ENCODE results near the gene TRIM32.
"Not testable (repeated sequence)": the region's sequence is repeated elsewhere in the genome, so short reads cannot be mapped to it uniquely, and the experiment has no call there.

Gene TRIM32

DNA sequence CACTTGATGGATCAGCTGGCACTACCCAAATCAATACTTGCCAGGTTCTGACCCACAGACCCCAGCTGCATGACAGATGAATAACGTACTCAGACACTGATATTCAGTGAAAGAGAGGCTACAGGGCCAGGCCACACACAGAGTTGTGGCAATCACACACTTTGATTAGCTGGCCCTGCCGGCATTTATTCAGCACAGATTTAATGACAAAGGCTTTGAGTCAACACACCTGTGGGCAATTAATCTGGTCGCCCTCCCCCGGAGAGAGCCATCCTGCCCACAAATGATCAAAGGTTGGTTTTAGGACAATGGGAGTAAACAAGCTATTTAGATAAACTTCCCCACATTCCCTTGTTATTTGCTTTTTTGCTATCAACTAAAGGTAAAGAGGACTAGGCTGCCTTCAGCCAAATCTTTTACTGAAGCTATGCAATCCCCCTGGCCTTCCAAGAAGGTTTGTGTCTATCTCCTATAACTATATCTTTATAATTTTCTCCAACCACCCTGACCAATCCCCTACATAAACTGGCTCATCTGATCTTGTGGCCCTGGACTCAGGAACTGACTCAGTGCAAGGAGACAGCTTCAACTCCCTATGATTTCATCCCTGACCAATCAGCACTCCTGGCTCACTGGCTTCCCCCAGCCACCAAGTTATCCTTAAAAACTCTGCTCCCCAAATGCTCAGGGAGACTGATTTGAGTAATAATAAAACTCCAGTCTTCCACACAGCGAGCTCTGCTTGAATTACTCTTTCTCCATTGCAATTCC is 12.7 kb upstream of the TRIM32 start:
- no peak for DNase-seq (ENCODE audit: low read depth in 2 of 2)

GRCh38 chr9:116683535-116683934 is 3.6 kb upstream of the TRIM32 start:
- DNase-seq (ENCODE audit: low read depth in 2 of 2), result no peak

DNA sequence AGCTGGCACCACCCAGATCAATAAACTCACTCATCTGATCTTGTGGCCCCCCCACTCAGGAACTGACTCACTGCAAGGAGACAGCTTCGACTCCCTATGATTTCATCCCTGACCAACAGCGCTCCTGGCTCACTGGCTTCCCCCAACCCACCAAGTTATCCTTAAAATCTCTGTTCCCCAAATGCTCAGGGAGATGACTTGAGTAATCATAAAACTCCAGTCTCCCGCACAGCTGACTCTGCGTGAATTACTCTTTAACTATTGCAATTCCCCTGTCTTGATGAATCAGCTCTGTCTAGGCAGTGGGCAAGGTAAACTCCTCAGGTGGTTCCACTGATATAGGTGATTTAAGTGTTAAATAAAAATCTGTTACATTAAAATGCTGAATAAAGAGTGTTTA is 1.9 kb upstream of the TRIM32 start:
- DNase-seq (ENCODE audit: low read depth in 2 of 2), result no peak

- DNase-seq (ENCODE audit: low read depth in 2 of 2), result no peak
Measured at GRCh38 chr9:116686135-116686534, 970 bp upstream of the TRIM32 start.

GRCh38 chr9:116686693-116687073 is 422 bp upstream of the TRIM32 start:
- DNase-seq (ENCODE audit: low read depth in 2 of 2), result no peak

GRCh38 chr9:116687754-116688135 is 640 bp downstream of the TRIM32 start:
- no peak for DNase-seq (ENCODE audit: low read depth in 2 of 2)

- DNase-seq (ENCODE audit: low read depth in 2 of 2), result no peak
Measured at GRCh38 chr9:116688806-116689485, 1.8 kb downstream of the TRIM32 start.

DNA sequence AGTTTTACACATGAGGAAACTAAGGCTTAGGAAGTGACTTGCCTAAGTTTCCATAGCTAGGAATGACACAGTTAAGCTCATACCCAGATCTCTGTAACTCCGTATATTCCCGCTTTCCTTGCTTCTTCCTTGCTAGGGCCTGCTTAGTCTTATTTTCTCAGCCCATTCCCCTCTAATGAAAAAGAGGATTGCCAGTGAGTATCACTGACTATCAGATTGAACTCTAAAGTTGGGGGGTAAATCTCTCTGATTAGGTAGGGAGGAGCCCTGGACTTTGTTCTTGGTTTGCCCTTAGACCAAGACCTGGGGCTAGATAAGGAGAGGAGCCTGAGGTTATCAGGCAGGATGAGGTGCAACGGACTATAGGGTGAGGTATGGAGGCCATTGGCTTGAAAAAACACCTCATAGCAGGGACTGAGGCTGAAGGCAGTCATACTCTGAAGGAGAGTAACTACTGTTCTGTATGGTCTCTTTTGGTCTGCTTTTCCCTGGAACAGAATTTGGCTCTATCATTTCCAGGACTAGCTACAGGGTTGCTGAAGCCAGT is 2.5 kb downstream of the TRIM32 start:
- DNase-seq (ENCODE audit: low read depth in 2 of 2), result no peak

DNA sequence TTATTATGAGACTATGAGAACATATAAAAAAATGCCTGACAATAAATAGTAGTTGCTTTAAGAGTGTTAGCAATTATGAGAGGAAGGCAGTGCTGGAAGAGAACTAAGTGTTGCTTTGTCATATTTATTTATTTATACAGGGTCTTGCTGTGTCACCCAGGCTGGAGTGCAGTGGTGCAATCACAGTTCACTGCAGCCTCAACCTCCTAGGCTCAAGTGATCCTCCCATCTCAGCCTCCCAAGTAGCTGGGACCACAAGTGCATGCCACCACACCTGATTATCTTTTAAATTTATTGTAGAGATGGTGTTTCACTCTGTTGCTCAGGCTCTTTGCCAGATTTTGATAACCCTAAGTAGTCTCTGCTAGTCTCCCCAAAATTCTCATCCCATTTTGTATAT is 3.7 kb downstream of the TRIM32 start:
- DNase-seq (ENCODE audit: low read depth in 2 of 2), result not testable (repeated sequence)

DNA sequence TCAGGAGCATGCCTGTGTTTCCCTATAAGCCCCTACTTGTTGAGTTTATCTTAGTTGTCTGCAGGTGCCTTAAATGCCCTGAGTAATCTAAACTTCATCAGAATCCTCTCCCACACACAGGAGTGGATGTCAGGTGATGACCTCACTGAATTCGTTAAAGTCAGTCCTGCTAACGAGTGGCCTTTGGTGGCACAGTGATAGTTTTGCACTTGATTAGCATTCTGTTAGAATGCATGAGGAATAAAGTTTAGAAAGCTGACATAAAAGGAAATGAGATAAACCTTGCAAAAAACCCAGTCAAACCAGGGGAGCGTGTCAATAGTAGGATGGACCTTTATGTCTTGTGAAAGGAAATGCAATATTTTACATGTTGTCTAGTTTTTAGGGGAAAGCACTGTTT is 4.5 kb downstream of the TRIM32 start:
- no peak for DNase-seq (ENCODE audit: low read depth in 2 of 2)

DNA sequence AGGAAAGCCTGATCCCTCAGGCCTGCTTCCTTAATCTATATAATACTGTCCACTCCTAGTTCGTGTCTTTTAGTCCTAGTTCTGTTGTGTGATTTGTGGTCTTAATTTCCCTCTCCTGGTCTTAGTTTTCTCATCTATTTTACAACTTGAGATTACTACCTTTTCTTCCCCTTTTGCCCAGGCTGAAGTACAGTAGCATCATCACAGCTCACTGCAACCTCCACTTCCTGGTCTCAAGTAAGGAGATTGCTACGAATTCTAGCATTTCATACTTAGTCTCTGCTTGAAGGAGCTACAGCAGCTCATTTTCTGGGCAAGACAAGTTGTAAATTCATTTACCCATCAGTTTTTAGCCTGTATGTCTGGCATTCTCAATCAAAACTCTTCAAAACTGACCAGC is 5.5 kb downstream of the TRIM32 start:
- no peak for DNase-seq (ENCODE audit: low read depth in 2 of 2)

- no peak for DNase-seq (ENCODE audit: low read depth in 2 of 2)
Measured at GRCh38 chr9:116693233-116693731, 6.2 kb downstream of the TRIM32 start.

- DNase-seq (ENCODE audit: low read depth in 2 of 2), result no peak
Measured at GRCh38 chr9:116694785-116695291, 7.7 kb downstream of the TRIM32 start.

DNA sequence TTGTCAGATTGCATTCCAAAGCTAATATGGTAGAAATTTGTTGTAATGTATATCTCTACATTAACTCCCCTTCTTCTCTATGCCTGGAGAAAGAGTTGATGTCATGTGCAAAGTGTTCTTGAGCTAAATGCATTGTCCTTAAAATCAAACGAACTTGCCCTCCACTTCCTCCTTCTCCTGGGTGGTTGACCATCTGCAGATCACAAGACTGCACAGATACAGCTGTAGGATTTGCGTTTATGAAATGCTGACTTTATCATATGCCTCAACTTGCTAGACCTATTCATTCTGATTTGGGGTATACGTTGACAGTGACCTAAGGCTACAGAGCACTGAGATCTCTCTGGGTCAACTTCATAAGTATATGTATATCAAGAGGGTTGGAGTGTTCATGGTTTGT is 8.3 kb downstream of the TRIM32 start:
- DNase-seq (ENCODE audit: low read depth in 2 of 2), result no peak

- no peak for DNase-seq (ENCODE audit: low read depth in 2 of 2)
Measured at GRCh38 chr9:116697362-116697761, 10.3 kb downstream of the TRIM32 start.

DNA sequence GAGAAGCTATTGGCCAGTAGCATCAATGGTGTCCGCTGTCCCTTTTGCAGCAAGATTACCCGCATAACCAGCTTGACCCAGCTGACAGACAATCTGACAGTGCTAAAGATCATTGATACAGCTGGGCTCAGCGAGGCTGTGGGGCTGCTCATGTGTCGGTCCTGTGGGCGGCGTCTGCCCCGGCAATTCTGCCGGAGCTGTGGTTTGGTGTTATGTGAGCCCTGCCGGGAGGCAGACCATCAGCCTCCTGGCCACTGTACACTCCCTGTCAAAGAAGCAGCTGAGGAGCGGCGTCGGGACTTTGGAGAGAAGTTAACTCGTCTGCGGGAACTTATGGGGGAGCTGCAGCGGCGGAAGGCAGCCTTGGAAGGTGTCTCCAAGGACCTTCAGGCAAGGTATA is 10.8 kb downstream of the TRIM32 start:
- DNase-seq (ENCODE audit: low read depth in 2 of 2), result no peak

GRCh38 chr9:116700279-116700678 is 13.2 kb downstream of the TRIM32 start:
- DNase-seq (ENCODE audit: low read depth in 2 of 2), result no peak

DNA sequence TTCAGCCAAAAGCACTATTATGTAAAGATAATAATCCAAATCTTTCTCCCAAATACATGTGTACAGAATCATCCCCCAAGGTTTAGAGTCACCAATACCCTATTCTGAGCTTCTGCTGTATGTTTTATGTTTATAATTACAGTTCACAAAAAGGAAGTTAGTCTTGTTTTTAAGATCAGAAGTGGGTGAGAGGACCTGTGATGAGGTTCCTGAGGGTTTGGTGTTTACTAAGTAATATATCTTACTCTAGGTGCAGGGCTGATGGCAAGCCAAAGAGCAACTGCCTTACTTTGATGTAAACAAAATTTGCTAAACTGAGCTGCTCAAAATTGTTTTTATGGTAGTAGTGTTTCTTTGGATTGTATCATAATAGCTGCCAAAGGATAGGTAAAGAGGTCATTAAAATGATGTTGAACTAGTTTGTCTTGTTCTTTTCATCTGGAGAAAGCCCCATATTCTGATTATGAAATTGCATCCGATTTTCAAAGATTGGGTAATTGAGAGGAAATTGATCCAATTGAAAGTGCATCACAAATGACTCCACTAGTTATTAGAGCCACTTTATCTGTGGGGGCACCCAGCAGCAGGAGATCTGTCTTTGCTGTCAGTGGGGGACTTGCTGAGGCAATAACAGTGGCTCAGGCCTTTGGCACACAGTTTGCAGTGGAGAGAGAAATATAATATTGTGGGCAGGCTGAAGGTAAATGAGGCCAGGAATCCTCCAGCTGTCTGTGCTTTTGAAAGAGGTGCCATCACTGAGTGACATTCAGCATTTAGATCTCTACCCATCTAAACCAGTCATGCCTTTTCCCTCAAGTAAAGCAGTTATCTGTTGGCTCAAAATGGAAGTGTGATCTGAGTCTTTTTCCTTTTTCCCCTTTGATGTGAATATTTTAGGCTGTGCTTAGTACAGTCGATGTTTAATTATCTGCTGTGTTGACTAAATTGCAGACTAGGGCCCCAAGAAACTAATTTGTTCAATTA is 14.1 kb downstream of the TRIM32 start:
- no peak for DNase-seq (ENCODE audit: low read depth in 2 of 2)

GRCh38 chr9:116701940-116702642 is 15.0 kb downstream of the TRIM32 start:
- DNase-seq (ENCODE audit: low read depth in 2 of 2), result no peak

DNA sequence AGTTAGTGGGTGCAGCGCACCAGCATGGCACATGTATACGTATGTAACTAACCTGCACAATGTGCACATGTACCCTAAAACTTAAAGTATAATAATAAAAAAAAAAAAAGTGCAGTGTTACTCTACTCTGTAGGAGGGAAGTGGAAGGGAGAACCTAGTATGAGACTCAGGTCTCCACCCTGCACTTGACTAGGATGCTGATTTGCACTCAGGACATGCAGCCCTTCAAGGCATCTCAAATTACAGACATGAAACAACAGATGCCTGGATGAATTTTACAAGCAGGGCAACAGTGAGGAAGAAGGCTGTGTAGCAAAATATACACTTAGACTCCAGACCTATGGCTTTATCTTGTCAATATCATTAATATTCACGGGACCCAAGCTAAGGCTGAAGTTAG is 16.5 kb downstream of the TRIM32 start:
- DNase-seq (ENCODE audit: low read depth in 2 of 2), result no peak

- DNase-seq (ENCODE audit: low read depth in 2 of 2), result no peak
Measured at GRCh38 chr9:116704470-116704869, 17.4 kb downstream of the TRIM32 start.

Data from stimulated activated CD8-positive, alpha-beta memory T cell treated with anti-CD3 and anti-CD28 coated beads, Interleukin-7, amount 100 ng/mL, for 4 hours (primary cell).